Right lobe of liver (tissue), 4 donors: Measurements from ENCODE around the gene RADIL.

Experiments used
- CTCF ChIP-seq, 4 donors: fragments of 200-600 bp in 3 of 4; fragments of 450-650 bp in 1 of 4; IDR thresholded peaks; one replicate each; pipeline versions ENCODE4 v1.5.1 to v1.8.0; 2016 to 2022; ENCODE audit warnings: antibody characterized with exemption in 4 of 4, mild to moderate bottlenecking in 2 of 4
- POLR2A ChIP-seq: fragments of 450-650 bp; IDR thresholded peaks from one replicate; pipeline ENCODE4 v1.6.1; 2017; ENCODE audit warnings: antibody characterized with exemption, mild to moderate bottlenecking
- donor health status: DM: no; HTN: no; CAD: no.
- donor health status: DM: no; HTN: no; CAD: no.
- donor health status: DM: no; HTN: yes; CAD: no.

GRCh38 chr7:4791101-4791737 lies 92.3 kb downstream of the RADIL start:
- TF ChIP-seq CTCF (IDR thresholded peaks at IDR 0.05) (no peak), POLR2A (no peak)
